Sigmoid colon (tissue), 7 donors: ENCODE data around the gene ANO3. TPM values are rescaled to one million over a fixed set of nuclear protein-coding genes. Genes with fewer than 3 reads are reported as not detected.

Experiments
- DNase-seq: peaks from one replicate; pipeline ENCODE4 v3.0.0-alpha.2; 2019
- H3K27ac ChIP-seq, 4 donors: fragments of 200-600 bp; sonication (generic); one replicate each; pipeline ENCODE4 v1.5.1; 2016 to 2019; ENCODE audit warnings: mild to moderate bottlenecking in 1 of 4
- H3K27me3 ChIP-seq, 3 donors: fragments of 200-600 bp; sonication (generic); one replicate each; pipeline ENCODE4 v1.5.1; 2019; ENCODE audit warnings: mild to moderate bottlenecking in 1 of 3
- H3K36me3 ChIP-seq, 4 donors: fragments of 200-600 bp; sonication (generic); one replicate each; pipeline ENCODE4 v1.5.1; 2016 to 2019
- H3K4me1 ChIP-seq, 4 donors: fragments of 200-600 bp; sonication (generic); one replicate each; pipeline ENCODE4 v1.5.1; 2017 to 2019
- H3K4me3 ChIP-seq, 4 donors: fragments of 200-600 bp; sonication (generic); one replicate each; pipeline ENCODE4 v1.5.1; 2017 to 2019; ENCODE audit warnings: mild to moderate bottlenecking in 2 of 4, moderate library complexity in 1 of 4
- H3K9me3 ChIP-seq, 4 donors: fragments of 200-600 bp in 3 of 4; sonication (generic) in 3 of 4; one replicate each; pipeline versions ENCODE4 v1.5.1 to v1.6.1; 2013 to 2019
- EP300 ChIP-seq, 4 donors: sonication (generic); formaldehyde crosslinking; IDR thresholded peaks; one replicate each; pipeline ENCODE4 v1.6.1; 2017; ENCODE audit warnings: antibody characterized with exemption in 4 of 4
- POLR2A ChIP-seq, 2 donors: fragments of 450-650 bp; IDR thresholded peaks; one replicate each; pipeline ENCODE4 v1.6.1; 2016; ENCODE audit warnings: antibody characterized with exemption in 2 of 2, mild to moderate bottlenecking in 2 of 2, moderate library complexity in 2 of 2
- POLR2AphosphoS5 ChIP-seq, 4 donors: sonication (generic); formaldehyde crosslinking; IDR thresholded peaks; one replicate each; pipeline ENCODE4 v1.6.1; 2017; ENCODE audit warnings: antibody characterized with exemption in 4 of 4
- WGBS, 2 donors: extraction: QIAGEN DNeasy Blood & Tissue Kit; methylation state at CpG; one replicate each; pipeline ENCODE4 v1.1.7; 2013; 5-methylcytosine and 5-hydroxymethylcytosine counted together
- intact Hi-C: fragments of 100-400 bp; cut with DNase I; formaldehyde crosslinking; loops from one replicate; pipeline ENCODE4 v1.15.1; 2023
- polyA plus RNA-seq, 3 donors: library from polyadenylated mRNA; stranded (reverse); fragments of 200-250 nt; gene quantifications; one replicate each; pipeline ENCODE4 v1.2.3, GENCODE V29; 2013
- total RNA-seq, 4 donors: library from RNA; depleted of rRNA; stranded (reverse); fragments of >200 nt; gene quantifications; one replicate each; pipeline ENCODE4 v1.1.0, GENCODE V29; 2016
- TF ChIP-seq, protein P1 (sequence below), 4 experiments: fragments of 450-650 bp in 3 of 4; fragments of 200-600 bp in 1 of 4; IDR thresholded peaks; one replicate each; pipeline ENCODE4 v1.5.1; 2016 to 2019; ENCODE audit warnings: antibody characterized with exemption in 4 of 4, mild to moderate bottlenecking in 3 of 4, moderate library complexity in 2 of 4
- donor health status: healthy with polysubstance abuse.
- donor health status: Bipolar disorder and iron deficiency.
- donor health status: healthy.

The ANO3 gene
- total and polyA plus RNA-seq, 7 donors = 0.04 to 0.71 (median 0.33) TPM; not detected in 2

DNA sequence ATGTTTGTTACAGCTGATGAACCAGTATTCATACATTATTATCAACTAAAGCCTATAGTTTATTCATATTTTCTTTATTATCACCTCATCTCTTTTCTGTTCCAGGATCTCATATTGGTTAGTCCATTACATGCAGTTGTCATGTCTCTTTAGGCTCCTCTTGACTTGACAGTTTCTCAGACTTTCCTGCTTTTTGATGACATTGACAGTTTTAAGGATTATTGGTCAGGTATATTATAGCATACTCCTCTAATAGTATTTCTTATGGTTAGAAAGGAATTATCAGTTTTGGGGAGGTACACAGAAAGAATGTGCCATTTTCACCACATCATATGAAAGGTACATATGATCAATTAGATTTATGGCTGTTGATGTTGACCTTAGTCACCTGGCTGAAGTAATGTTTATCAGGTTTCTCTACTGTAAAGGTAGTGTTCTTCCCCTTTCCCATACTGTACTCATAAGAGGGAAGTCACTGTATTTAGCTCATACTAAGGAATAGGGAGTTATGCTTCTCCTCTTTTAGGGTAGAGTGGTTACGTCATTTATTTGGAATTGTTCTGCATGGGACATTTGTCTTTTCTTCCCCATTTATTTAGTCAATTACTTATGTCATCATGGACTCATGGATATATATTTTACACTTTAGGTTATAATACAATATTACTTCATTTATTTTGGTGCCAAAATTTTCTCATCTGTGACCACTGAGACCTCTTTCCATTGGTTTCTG lies 9.4 kb upstream of the ANO3 start:
- no peak overlapping the region for H3K4me3 ChIP-seq
- WGBS, 2 donors = 72 to 93% methylated on average over 1 of the region's 1 CpG
- no peaks in the 10 kb centered on the region for H3K36me3 ChIP-seq
- H3K4me1 ChIP-seq = no peaks in the 10 kb centered on the region
- no peaks in the 10 kb centered on the region for H3K9me3 ChIP-seq
- H3K27ac ChIP-seq = no peak overlapping the region
- TF ChIP-seq POLR2AphosphoS5 (IDR thresholded peaks at IDR 0.05) = no peak
- no peak for TF ChIP-seq POLR2A (IDR thresholded peaks at IDR 0.05)
- TF ChIP-seq, protein P1, sequence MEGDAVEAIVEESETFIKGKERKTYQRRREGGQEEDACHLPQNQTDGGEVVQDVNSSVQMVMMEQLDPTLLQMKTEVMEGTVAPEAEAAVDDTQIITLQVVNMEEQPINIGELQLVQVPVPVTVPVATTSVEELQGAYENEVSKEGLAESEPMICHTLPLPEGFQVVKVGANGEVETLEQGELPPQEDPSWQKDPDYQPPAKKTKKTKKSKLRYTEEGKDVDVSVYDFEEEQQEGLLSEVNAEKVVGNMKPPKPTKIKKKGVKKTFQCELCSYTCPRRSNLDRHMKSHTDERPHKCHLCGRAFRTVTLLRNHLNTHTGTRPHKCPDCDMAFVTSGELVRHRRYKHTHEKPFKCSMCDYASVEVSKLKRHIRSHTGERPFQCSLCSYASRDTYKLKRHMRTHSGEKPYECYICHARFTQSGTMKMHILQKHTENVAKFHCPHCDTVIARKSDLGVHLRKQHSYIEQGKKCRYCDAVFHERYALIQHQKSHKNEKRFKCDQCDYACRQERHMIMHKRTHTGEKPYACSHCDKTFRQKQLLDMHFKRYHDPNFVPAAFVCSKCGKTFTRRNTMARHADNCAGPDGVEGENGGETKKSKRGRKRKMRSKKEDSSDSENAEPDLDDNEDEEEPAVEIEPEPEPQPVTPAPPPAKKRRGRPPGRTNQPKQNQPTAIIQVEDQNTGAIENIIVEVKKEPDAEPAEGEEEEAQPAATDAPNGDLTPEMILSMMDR (IDR thresholded peaks at IDR 0.05) = no peak
- no peak for TF ChIP-seq EP300 (IDR thresholded peaks at IDR 0.05)
- DNase-seq = no peak
- intact Hi-C loops = no loop called here
- H3K27me3 ChIP-seq = no peaks in the 10 kb centered on the region

DNA sequence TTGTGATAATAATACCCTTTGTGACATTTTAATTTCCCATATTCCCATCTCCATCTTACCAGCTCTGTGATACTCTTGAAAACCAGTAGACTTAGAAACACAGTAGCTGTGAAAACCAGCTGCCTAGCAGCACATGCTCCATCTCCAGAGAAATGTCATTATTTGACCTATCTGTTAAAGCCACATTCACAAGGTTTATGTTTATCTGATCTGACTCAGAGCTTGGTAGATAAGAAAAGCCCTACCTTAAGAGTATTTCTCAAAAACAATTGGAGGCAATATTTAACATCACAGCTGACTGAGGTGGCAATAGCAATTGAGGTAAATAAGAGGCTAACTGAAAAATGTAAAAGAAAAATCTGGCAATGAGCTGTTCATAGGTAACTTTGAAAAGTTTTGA lies 8.1 kb upstream of the ANO3 start:
- H3K4me3 ChIP-seq = no peak overlapping the region
- DNase-seq = no peak

DNA sequence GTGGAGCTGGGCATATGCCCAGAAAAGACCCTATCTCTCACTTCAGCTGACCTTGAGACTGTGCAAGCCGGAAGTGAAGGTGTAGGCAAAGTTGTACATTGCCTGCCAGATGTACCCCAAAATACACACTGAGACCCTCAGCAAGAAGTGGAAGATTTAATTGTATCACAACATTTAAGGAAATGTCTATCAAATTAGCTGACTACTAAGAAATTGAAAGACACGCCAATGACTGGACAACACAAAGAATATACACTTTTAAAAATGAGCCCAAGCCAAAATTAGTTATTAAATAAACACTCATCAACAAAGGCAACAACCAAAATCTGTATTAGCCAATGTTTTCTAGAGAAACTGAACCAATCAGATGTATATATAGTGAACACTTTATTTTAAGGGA lies 7.7 kb upstream of the ANO3 start:
- intact Hi-C loops = no loop called here
- 70 to 88% methylated on average over 2 of the region's 2 CpGs for WGBS, 2 donors
- Histone ChIP-seq H3K27me3 (no peaks in the 10 kb centered on the region), H3K36me3 (no peaks in the 10 kb centered on the region), H3K4me1 (no peaks in the 10 kb centered on the region), H3K27ac (no peak overlapping the region), H3K4me3 (no peak overlapping the region), H3K9me3 (no peaks in the 10 kb centered on the region)
- TF ChIP-seq POLR2AphosphoS5 (IDR thresholded peaks at IDR 0.05) (no peak), EP300 (IDR thresholded peaks at IDR 0.05) (no peak), POLR2A (IDR thresholded peaks at IDR 0.05) (no peak)
- TF ChIP-seq, protein P1 (IDR thresholded peaks at IDR 0.05) = no peak
- no peak for DNase-seq

More for the DNA sequence above, 8.1 kb upstream of the ANO3 start:
- Histone ChIP-seq H3K27me3 (no peaks in the 10 kb centered on the region), H3K9me3 (no peaks in the 10 kb centered on the region), H3K36me3 (no peaks in the 10 kb centered on the region), H3K27ac (no peak overlapping the region), H3K4me1 (no peaks in the 10 kb centered on the region)
- intact Hi-C loops = no loop called here
- TF ChIP-seq POLR2A (IDR thresholded peaks at IDR 0.05) = no peak
- TF ChIP-seq EP300 (IDR thresholded peaks at IDR 0.05) = no peak
- TF ChIP-seq, protein P1 (IDR thresholded peaks at IDR 0.05) = no peak
- TF ChIP-seq POLR2AphosphoS5 (IDR thresholded peaks at IDR 0.05) = no peak

DNA sequence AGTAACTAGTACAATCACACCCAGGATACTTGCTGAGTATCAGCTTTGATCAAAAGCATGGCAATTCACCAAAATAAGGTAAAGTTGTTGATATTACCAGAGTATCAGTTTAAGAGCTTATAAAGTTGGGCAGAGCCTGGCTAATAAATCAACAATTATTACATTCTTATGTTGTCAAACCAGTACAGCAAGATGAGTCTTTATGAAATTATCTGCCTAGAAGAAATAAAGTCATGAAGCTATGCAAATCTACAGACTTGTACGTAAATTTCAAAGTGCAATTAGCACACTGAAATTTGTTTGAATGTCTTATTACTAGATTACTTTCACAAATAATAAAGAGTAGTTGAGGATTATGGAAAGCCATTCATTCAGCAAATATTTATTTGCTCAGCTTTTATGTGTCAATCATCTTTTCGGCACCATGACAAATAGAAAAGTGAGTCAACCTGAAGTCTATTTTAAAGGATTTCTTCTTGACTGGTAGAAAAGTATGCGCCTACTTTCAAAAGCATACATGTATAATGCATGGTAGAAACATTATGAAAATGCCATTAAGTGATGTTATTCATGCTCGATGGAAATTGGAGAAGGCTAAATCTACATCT lies 5.0 kb upstream of the ANO3 start:
- intact Hi-C loops = no loop called here
- H3K9me3 ChIP-seq = no peaks in the 10 kb centered on the region

More for the DNA sequence above, 5.0 kb upstream of the ANO3 start:
- 63 to 89% methylated on average over 4 of the region's 4 CpGs for WGBS, 2 donors
- Histone ChIP-seq H3K27me3 (no peaks in the 10 kb centered on the region), H3K4me1 (peaks cover 0 to 4% (median 3%) of the 10 kb centered on the region in 4 donors), H3K36me3 (no peaks in the 10 kb centered on the region), H3K4me3 (no peak overlapping the region), H3K27ac (no peak overlapping the region)
- no peak for DNase-seq
- TF ChIP-seq POLR2AphosphoS5 (IDR thresholded peaks at IDR 0.05) = no peak
- TF ChIP-seq, protein P1 (IDR thresholded peaks at IDR 0.05) = no peak
- TF ChIP-seq POLR2A (IDR thresholded peaks at IDR 0.05) = no peak
- no peak for TF ChIP-seq EP300 (IDR thresholded peaks at IDR 0.05)
